GM18526 (cell line): ENCODE data around the gene RAB37.

Experiments
- POLR2A ChIP-seq: IDR thresholded peaks from 3 replicates; pipeline ENCODE4 v1.6.1; 2011; ENCODE audit not compliant: insufficient read length; ENCODE audit errors: extremely low read depth

Gene RAB37

GRCh38 chr17:74736513-74737298 is at the start of gene RAB37:
Gene RAB37, plus strand, starts transcription at chr17:74737256. Its CDS starts 17 bp downstream, at chr17:74737273.
- no peak for TF ChIP-seq POLR2A

GRCh38 chr17:74687886-74688285 is 49.2 kb upstream of the RAB37 start:
- TF ChIP-seq POLR2A = no peak

GRCh38 chr17:74690409-74690825 is 46.6 kb upstream of the RAB37 start:
- TF ChIP-seq POLR2A = no peak

- no peak for TF ChIP-seq POLR2A
These were observed 45.9 kb upstream of the RAB37 start for GRCh38 chr17:74691151-74691550.

GRCh38 chr17:74694081-74694480 is 43.0 kb upstream of the RAB37 start:
- TF ChIP-seq POLR2A = no peak

GRCh38 chr17:74695629-74696028 is 41.4 kb upstream of the RAB37 start:
- no peak for TF ChIP-seq POLR2A

GRCh38 chr17:74697515-74697914 is 39.5 kb upstream of the RAB37 start:
- no peak for TF ChIP-seq POLR2A

- no peak for TF ChIP-seq POLR2A
These were observed 39.0 kb upstream of the RAB37 start for GRCh38 chr17:74698069-74698468.

GRCh38 chr17:74699236-74699635 is 37.8 kb upstream of the RAB37 start:
- TF ChIP-seq POLR2A = no peak

GRCh38 chr17:74702116-74702871 is 34.8 kb upstream of the RAB37 start:
- no peak for TF ChIP-seq POLR2A

- TF ChIP-seq POLR2A = no peak
These were observed 33.7 kb upstream of the RAB37 start for GRCh38 chr17:74703311-74703710.

GRCh38 chr17:74704544-74704943 is 32.5 kb upstream of the RAB37 start:
- TF ChIP-seq POLR2A = no peak

GRCh38 chr17:74711058-74711824 is 25.8 kb upstream of the RAB37 start:
- no peak for TF ChIP-seq POLR2A

- no peak for TF ChIP-seq POLR2A
These were observed 24.8 kb upstream of the RAB37 start for GRCh38 chr17:74712301-74712700.

GRCh38 chr17:74712756-74713155 is 24.3 kb upstream of the RAB37 start, which contains the start of gene CD300LF:
Gene CD300LF, minus strand, starts transcription at chr17:74712923. Its CDS starts 57 bp downstream, at chr17:74712866.
- TF ChIP-seq POLR2A = no peak
